ENCODE measurements around the gene MED22.

GRCh38 chr9:133362359-133363044 is 14.6 kb upstream of the MED22 start:
- TF ChIP-seq EP300 (IDR thresholded peaks at IDR 0.05; ENCODE audit: low read depth) = no peak
- TF ChIP-seq CTCF (IDR thresholded peaks at IDR 0.05) = no peak
- no peak for TF ChIP-seq POLR2A (IDR thresholded peaks at IDR 0.05)
- TF ChIP-seq POLR2AphosphoS5 (IDR thresholded peaks at IDR 0.05) = no peak

Measured in transverse colon (tissue), 4 donors.